Hindlimb muscle (tissue), 1 donor: ENCODE results near the gene SYN1. TPM values are rescaled to one million over a fixed set of nuclear protein-coding genes. Genes with fewer than 3 reads are reported as not detected.

Experiments
- DNase-seq: peaks from one replicate; pipeline ENCODE4 v3.0.0-alpha.2; 2013
- polyA plus RNA-seq: library from polyadenylated mRNA; unstranded; fragments of 120-200 nt; gene quantifications from one replicate; pipeline ENCODE4 v1.2.1, GENCODE V29; 2013; ENCODE audit not compliant: insufficient read length

Gene SYN1
- polyA plus RNA-seq, 1 donor, result 8.8 TPM

DNA sequence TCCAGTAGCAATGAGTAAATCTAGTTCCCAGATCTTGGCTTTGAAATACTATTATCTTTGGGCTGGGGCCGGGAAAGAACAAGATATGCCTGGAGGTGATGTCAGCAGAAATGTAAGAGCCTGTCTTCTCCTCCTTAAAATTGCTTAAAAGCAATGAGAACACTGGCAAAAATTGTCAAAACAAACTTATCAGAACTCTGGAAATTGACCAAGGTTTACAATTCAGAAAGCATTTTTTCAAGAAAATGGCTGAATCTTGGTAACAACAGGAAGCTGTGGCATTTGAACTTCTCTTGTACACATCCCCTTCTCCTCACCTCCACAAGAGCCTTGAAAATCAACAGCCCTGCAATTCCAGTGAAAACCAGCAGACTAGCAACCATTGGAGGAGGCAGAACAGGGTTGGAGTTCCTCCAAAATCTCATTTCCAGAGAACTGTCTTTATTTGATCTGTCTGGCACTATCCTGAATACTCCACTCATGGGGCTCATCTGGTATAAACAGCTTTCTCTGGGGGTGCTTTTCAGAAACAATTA lies 23.9 kb downstream of the SYN1 start:
- no peak for DNase-seq

DNA sequence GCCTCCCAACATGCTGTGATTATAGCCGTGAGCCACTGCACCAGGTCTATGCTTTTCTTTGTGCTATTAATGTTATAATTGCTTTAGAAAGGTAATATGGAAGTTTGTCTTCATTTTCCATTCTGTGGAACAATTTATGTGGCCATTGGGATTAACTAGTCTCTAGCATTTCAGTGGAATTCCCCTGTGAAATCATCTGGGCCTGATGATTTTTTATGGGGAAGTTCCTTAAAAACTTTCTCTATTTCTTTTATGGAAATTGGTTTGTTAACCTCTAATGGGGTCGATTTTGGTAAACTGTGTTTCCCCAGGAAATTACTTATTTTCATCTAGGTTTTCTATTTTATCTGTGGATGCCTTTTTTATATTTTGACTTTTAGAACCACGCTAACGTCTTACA lies 26.1 kb downstream of the SYN1 start:
- no peak for DNase-seq

DNA sequence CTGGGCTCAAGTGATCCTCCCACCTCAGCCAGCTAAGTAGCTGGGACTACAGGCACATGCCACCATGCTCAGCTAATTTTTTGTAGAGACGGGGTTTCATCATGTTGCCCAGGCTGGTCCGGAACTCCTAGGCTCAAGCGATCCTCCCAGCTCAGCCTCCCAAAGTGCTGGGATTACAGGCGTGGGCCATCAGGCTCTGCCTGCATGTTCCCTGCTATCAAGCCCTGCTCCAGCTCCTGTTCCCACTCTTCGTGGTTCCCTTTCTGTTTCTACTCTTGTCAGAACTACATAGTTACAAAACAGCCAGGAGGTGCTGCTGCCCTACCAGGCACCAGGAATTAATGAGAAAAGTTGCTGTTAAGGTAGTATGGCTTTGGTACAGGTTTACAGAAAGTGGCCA lies 28.7 kb downstream of the SYN1 start:
- no peak for DNase-seq

DNA sequence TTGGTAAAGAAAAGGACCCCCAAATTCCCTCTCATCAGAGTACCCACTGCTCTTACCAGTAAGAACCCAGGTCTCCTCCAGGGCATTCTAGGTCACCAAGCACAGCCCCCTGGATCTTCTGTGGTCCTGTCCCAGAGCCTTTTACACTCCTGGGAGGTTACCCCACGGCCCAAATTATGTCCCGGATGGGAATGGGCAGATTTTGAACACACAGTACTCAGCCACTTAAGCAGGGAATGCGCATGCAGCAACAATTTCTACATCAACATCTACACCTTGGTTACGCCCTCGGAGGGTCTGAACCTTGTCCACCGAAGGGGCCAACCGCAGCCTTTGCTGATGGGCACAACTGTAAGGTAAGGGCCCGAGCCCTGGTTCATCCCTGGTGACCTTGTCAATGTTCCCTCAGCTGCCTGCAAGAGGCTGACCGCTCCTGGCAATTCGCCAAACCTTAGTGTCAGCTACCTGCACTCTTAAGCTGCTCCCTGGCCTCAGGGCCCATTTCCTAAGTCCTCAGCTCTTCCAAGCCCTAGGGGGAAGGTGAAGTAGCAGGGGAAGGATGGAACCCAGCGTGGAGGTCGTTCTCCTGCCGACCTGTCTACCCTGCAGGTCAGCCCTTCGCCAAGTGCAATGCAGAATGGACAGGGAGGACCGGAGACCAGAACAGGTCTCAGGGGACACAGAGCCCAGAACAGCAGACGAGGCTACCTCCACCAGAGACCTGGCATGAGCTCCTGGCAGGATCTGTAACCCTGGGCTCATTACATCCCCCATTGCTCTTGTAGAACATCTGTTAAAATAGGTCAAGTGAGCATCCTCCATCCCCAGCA lies 31.5 kb downstream of the SYN1 start:
- DNase-seq, result no peak

DNA sequence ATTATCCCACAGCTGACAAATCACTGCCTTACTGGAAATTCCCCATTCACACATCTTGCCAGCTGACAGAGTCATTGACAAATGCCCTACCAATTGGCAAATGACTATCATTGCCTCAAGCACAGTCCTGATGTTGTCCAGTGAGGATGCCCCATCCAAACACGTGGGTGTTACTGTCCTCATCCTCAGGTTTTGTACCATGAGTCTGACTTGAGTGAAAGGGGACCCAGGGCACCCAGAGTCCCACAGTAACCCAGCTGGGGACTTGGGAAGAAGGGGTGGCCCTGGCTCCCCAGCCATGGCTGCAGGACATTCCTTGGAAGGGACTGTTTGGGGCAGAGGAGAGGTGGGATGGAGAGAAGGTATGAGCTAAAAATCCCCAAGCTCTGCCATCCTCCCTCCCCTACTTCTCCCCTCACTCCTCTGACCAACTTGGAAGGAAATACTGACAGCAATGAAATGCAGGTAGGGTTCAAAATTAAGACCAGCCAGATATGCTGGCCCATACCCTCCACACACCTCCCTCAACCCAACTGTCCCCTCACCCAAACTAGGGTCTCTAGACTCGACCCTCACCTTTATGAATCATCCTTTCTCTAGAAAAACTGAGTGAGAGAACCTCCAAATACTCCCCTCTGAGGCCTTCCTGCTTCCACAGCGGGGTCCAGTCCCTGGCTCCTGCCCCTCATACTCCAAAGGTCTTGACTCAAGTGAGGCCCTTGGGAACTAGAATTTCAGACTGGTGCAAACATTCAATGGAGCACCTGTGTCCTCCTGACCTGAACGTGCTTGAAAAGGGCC lies 32.4 kb downstream of the SYN1 start:
- DNase-seq, result no peak

DNA sequence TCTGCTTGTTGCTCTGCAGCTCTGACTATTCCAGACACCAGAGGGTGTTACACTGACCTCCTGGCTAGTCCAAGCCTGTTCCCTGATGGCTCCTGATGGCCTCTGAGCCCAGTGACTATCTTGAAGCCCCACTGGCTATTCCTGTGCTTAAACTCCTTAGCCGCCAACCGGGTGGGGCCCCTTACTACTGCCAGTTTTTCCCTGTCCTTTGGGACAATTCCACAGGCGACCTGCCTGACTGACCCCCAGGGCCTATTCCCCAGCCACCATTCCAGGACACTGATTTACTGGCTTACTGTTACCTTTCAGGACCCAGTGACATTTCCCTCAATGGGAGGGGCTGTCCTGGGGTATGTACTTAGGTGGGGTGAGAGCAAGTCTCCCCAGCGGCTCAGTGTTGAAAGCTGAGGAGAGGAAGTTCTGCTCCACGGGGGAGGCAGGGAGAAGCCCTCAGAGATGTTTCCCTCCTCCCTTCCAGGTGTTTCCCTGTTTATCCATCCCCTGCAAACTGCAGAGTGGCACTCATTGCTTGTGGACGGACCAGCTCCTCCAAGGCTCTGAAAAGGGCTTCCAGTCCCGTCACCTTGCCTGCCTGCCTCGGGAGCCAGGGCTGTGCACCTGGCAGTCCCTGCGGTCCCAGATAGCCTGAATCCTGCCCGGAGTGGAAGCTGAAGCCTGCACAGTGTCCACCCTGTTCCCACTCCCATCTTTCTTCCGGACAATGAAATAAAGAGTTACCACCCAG lies 33.4 kb downstream of the SYN1 start:
- DNase-seq, result no peak

DNA sequence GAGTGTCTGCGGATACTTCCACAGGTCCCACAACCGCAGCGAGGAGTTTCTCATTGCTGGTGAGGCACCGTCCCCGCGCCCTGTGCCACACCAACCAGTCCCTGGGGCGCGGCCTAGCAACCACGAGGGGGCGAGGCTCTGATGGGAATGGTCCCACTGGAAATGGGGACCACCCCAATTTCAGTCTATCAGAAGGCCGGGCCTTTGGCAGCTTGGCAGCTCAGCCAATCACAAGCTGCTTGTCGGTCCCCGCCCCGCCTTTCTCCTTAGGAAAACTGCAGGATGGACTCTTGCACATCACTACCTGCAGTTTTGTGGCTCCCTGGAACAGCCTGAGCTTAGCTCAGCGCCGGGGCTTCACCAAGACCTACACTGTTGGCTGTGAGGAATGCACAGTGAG lies 34.4 kb downstream of the SYN1 start:
- no peak for DNase-seq

DNA sequence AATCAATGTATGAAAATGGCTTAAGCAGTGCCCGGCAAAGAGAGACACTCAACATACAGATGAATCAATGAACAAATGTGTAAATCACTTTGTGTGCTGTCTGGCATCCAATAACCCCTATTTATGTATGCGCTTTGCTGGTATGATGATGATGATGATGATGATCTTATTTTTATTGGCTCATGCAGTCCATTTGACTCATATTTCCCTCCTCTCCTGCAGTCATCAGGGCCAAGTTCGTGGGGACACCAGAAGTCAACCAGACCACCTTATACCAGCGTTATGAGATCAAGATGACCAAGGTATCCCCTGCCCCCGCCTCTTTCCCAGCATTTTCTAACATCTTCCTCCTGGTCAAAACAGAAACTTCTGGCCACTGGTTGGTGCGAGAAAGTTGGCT lies 34.9 kb downstream of the SYN1 start:
- no peak for DNase-seq

DNA sequence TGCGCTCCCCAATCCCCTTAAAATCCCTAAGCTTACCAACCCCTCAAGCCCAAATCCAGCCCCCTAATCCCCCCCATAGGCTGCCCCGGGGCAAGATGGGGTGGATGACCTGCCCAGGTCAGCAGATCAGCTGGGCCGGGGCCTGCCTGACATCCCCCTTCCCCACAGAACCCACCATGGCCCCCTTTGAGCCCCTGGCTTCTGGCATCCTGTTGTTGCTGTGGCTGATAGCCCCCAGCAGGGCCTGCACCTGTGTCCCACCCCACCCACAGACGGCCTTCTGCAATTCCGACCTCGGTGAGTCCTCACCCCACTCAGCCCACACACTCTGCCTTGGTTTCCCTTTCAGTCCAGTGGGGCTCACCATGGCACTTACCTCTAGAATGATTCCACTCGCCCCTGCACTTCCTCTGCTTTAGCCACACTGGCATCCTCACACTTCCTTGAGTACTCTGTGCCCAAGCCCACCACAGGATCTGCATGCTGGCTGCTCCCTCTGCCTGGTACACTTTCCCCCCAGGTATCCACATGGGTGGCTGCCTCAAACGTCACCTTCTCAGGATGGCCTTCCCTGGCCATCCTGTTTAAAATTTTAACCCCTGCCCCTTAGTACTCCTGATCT lies 36.3 kb downstream of the SYN1 start:
- DNase-seq, result no peak

DNA sequence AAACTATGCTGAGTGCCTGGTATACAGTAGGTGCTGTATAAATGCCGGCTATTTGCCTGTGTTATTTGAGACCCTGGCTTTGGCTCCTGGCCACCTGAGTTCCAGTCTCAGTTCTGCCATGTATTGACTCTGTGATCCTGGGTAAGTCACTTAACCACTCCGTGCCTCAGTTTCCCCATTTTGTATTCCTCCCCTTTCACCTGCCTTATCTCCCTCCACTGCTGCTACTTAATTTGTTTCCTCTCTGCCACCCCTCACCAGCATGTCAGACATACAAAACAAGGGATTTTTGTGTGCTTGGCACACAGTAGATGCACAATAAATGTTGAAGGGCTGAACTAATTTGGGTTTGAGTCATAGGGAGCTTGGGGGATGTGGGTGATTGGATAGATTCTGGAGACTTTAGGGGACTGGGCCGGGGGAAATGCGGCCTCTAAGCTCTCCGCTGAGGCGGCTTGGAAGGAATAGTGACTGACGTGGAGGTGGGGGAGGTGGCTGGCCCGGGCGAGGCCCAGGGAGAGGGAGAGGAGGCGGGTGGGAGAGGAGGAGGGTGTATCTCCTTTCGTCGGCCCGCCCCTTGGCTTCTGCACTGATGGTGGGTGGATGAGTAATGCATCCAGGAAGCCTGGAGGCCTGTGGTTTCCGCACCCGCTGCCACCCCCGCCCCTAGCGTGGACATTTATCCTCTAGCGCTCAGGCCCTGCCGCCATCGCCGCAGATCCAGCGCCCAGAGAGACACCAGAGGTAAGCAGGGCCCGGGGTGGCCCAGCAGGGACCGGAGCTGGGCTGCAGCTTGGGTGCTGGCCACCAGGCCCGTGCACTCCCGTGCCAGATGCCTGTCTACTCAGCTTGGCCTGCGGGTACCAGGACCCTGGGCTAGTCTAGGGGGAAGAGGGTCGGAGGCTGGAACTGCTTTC lies 37.7 kb downstream of the SYN1 start, which contains the start of gene TIMP1:
TSS of gene TIMP1 (plus strand) at position 706 of the 917 bp plus-strand sequence. CDS start 980 bp downstream, outside the sequence.
- DNase-seq, result peak; percentile 87

DNA sequence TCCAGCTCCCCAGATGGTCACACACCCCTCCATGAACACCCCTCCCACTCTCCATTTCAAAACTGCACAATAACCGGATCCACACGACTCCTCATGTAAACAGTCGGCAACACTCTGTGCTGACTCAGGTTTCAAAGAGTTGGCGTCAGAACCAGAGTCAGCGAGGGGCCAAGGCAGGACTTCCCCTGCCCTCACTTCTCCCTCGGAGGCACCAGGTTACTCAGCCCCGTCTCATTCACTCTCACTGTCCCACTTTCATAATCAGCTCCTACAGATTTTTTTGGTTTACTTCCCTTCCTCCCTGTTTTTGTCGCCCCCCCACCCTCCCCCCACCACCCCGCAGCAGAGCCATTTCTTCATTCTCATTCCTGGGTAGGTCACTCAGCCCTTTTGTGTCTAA lies 40.1 kb downstream of the SYN1 start:
- no peak for DNase-seq

DNA sequence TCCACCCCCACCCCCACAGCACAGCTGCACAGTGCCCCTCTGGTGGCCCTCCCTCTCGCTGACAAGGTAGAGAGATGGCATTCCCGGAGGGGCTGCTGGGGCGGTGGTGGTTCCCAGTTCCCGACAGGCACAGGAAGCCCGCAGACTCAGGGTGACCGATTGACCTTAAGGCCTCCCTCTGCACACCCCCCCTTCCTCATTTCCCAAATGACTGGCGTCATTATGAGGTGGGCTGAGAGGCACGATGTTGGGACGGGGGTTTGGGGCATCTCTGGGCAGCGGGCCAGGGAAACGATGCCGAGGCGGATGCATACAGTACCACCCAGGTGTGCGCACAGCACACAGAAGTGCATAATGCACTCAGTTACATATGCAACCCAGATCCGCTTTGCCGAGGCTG lies 41.0 kb downstream of the SYN1 start:
- DNase-seq, result no peak

DNA sequence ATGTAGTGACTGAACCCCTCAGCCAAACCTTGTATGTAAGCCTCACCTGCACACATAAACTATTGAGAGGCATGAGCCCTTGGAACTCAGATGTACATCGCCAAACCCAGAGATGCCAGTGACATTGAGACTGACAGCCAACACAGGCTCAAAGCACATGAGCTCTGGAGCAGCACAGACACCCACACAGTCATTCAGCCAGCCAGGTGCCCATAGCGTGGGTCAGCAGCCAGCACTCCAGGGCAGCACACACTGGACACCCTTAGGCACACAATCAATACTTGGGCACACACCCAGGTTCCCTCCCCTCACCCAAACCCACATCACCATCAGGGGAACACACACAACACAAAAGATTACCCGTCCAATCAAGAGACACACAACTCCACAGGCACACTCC lies 41.8 kb downstream of the SYN1 start:
- no peak for DNase-seq

DNA sequence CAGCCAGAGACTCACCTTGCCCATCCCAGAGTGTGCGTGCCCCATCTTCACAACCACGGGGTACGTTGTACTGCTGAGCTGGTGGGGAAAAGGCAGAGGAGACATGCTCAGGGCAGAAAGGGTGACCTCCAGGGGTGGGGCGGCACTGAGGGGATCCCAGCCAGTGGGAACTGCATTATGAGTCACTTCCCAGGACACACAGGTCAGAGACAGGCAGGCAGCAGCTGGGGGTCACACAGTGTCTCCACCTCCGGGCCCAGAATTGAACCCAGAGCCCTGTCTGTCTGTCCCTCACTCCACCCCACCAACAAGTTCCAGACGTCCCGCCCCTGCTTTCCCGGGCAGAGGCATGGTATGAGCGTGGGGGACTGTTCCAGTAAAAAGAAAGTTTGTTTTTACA lies 42.2 kb downstream of the SYN1 start:
- no peak for DNase-seq

DNA sequence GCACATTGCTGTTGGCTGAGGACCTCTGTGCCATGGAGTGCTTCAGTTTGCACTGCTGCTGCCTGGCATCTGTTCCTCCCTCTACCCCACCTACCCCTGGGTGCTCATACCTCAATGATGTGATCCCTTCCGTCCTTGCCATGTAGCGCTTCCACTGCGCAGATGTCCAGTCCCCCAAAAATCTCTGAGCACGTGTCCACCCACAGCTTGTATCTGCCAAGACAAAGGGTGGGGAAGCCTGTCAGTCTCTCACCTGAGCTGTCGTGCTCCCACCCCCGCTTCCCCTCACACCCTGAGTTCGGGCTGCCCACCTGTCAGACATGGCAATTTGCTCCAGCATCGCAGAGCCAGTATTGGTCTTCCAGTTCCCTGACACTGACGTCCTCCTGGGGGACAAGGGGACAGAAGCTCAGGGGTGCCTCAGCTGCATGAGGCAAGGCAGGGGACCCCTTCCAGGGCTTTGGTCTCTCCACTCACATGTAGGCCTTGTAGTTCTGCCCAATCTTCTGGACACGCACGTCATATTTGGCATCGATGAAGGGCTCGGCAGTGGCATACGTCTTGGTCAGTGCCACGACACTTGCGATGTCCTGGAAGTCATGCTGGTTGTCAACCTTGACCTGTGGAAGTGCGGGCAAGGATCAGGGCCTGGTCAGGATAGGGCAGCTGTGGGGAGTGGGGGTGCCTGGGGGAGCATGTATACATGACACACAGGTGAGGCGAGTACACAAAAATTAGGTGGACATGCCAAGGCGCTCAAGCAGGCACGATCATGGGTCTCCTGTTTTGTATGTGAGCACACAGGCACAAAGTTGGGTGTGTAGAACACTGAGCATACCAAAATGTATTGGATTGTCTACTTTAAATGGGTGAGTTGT lies 43.4 kb downstream of the SYN1 start:
- no peak for DNase-seq

DNA sequence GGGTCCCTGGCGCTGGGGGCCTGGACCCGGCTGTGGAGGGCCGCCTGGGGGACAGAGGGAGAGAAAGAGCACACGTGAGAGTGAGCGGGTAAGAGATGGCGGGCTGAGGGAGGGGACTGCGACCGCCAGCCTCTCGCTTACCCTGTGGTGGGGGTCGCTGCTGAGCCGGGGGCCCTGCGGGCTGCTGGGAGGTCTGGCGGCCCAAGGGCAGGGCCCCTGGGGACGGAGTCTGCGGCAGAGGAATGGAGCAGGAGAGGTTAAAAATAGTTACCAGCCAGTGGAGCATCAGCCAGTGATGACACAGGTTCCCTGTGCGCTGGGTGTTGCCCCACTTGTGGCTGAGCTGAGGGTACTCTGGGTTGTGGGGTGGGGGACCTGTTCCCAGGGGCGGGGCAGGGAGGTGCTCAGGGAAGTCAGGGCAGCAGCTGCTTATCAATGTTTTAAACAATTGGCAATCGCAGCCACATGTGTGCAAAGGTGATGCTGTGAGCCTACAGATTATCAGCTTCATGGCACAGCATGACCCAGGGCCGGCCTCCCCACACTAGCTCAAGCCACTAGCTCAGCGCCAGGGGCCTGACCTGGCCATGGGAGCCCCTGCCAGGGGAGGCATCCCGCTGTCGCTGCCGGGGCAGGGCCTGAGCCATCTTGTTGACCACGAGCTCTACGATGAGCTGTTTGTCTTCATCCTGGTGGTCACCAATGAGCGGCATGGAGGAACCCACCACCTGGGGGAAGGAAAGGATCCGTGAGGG lies 44.9 kb downstream of the SYN1 start:
- DNase-seq, result no peak

DNA sequence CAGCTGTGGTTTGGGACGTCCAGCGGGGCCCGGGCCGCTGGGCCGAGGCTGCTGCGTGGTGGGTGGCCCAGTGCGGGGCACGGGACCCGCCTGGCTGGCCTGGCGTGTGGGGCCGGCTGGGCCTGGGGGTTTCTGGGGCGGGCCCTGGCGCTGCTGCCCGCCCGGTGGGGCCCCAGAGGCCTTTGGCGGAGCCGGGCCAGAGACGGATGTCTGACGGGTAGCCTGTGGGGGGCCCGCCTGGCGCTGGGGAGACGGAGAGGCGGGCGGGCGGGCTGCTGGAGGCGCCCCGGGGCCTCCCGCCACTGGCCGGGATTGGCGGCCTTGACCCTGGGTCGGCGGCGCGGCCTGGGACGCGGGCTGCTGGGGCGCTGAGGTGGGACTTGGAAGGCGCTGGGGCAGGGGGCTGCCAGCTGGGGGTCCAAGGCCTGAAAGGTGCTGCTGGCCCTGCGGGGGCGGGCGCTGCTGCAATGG lies 45.5 kb downstream of the SYN1 start:
- DNase-seq, result peak; percentile 36

DNA sequence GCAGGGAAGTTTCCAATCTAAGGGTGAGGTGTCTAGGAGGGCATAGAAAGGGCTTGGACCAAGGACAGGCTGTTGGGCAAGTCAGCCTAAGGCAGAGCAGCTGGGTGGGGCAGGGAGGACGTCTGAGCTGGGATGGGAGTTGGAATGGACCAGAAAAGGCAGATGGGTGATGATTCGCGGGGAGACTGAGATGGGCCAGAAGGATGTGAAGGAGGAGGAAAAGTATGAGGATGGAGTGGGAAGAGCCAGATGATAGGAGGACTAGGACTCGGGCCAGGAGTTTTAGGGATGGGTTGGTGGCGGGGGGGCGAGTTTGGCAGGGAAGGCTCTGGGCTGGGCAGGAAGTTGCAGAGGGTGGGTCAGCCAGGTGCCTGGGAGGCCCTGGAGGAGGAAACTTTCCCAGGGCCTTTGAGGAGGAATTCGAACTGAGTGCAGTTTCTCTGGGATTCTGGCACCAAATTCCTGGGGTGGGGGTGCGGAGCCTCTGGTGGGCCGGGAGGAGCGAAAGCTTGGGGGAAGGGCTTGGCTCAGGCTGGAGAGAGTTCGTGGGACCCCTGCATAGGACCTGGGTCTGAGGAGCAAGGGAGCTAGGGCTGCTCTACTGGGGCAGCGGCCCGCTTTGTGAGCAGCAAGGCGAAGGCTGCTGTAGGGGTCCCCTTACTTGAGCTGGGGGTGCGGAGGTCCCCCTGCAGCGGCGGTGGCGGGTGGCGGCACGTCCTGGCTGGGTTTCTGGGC lies 46.1 kb downstream of the SYN1 start:
- DNase-seq, result peak; percentile 62
